Suprapubic skin (tissue), 4 donors: ENCODE results near the gene PDLIM4.
A peak's percentile ranks its signal among the peaks of the same experiment; 100 is the strongest.

Experiments
- POLR2A ChIP-seq, 2 donors: fragments of 450-650 bp; IDR thresholded peaks; one replicate each; pipeline ENCODE4 v1.6.1; 2017; ENCODE audit warnings: antibody characterized with exemption in 2 of 2, mild to moderate bottlenecking in 2 of 2, moderate library complexity in 2 of 2
- POLR2AphosphoS5 ChIP-seq, 3 donors: sonication (generic); formaldehyde crosslinking; IDR thresholded peaks; one replicate each; pipeline ENCODE4 v1.6.1; 2017; ENCODE audit warnings: antibody characterized with exemption in 3 of 3
- TF ChIP-seq, protein P1 (sequence below), 2 donors: fragments of 200-600 bp in 1 of 2; fragments of 450-650 bp in 1 of 2; sonication (generic) in 1 of 2; IDR thresholded peaks; one replicate each; pipeline ENCODE4 v1.5.1; 2016 to 2019; ENCODE audit warnings: antibody characterized with exemption in 2 of 2, mild to moderate bottlenecking in 1 of 2, moderate library complexity in 1 of 2

GRCh38 chr5:132293992-132294727 is 36.7 kb downstream of the PDLIM4 start, which contains the start of gene SLC22A4:
- TF ChIP-seq POLR2A (IDR thresholded peaks at IDR 0.05) (peak in 1 of 2 donors; percentile 76), POLR2AphosphoS5 (IDR thresholded peaks at IDR 0.05) (peak in 2 of 3 donors; percentile 14 to 47)
- TF ChIP-seq, protein P1, sequence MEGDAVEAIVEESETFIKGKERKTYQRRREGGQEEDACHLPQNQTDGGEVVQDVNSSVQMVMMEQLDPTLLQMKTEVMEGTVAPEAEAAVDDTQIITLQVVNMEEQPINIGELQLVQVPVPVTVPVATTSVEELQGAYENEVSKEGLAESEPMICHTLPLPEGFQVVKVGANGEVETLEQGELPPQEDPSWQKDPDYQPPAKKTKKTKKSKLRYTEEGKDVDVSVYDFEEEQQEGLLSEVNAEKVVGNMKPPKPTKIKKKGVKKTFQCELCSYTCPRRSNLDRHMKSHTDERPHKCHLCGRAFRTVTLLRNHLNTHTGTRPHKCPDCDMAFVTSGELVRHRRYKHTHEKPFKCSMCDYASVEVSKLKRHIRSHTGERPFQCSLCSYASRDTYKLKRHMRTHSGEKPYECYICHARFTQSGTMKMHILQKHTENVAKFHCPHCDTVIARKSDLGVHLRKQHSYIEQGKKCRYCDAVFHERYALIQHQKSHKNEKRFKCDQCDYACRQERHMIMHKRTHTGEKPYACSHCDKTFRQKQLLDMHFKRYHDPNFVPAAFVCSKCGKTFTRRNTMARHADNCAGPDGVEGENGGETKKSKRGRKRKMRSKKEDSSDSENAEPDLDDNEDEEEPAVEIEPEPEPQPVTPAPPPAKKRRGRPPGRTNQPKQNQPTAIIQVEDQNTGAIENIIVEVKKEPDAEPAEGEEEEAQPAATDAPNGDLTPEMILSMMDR (IDR thresholded peaks at IDR 0.05): no peak
